Type B pancreatic cell (in vitro differentiated cells): ENCODE measurements around the gene AP1S2. TPM values are rescaled to one million over a fixed set of nuclear protein-coding genes. Genes with fewer than 3 reads are reported as not detected.

Source experiments
- DNase-seq: peaks from one replicate; pipeline ENCODE4 v3.0.0; 2021; ENCODE audit warnings: mixed read lengths; ENCODE audit not compliant: unreplicated experiment; ENCODE audit errors: extremely low spot score
- H3K27ac Mint-ChIP-seq: 2 replicates; pipeline ENCODE4 v1.8.0; 2021; ENCODE audit warnings: mild to moderate bottlenecking, mixed read lengths
- H3K27me3 Mint-ChIP-seq: 2 replicates; pipeline ENCODE4 v1.8.0; 2021; ENCODE audit warnings: mixed read lengths
- H3K36me3 Mint-ChIP-seq: 2 replicates; pipeline ENCODE4 v1.8.0; 2021; ENCODE audit warnings: mixed read lengths
- H3K4me1 Mint-ChIP-seq: one replicate; pipeline ENCODE4 v1.8.0; 2021; ENCODE audit warnings: mixed read lengths; ENCODE audit not compliant: unreplicated experiment
- H3K4me3 Mint-ChIP-seq: 2 replicates; pipeline ENCODE4 v1.8.0; 2021; ENCODE audit warnings: mild to moderate bottlenecking, mixed read lengths
- H3K9me3 Mint-ChIP-seq: 2 replicates; pipeline ENCODE4 v1.8.0; 2021; ENCODE audit warnings: mixed read lengths
- total RNA-seq: library from RNA; stranded (reverse); gene quantifications from 2 replicates; pipeline ENCODE4 v1.2.1, GENCODE V29; 2021; ENCODE audit warnings: low replicate concordance
- TF ChIP-seq, protein P1 (sequence below): fragments of 200-600 bp; sonication (generic); conservative IDR thresholded peaks from 2 replicates; pipeline ENCODE4 v1.5.0; 2021; ENCODE audit warnings: antibody characterized with exemption, mild to moderate bottlenecking

The AP1S2 gene
- total RNA-seq, 1 donor from 2014 or later, result 87.8 TPM

DNA sequence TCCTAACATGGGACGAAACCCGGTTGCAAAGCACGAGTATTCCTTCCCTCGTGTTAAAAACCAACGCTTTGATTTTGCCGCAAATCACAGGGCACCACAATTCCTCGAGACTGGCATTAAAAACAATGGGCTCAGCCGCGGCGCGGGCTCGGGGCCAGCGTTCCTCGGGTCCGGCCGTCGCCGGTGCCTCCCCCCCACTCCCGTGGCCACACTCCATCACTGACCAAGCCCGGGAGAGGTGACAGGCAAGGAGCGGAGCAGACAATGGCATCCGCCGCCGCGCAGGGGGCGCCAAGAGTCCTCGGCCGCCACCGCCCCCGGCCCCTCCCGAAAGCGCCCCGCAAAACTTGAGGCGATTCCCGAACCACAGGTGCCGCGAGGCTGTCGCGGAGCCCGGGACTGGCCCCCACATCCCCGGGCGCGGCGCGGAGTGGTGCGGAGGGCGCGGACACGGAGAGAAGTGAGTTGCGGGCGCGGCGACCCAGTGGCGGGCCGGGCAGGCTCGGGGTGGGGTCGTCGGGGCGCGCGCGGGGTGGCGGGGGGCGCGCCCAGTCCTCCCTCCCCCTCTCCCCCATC lies 445 bp downstream of the AP1S2 start:
- H3K36me3 Mint-ChIP-seq, result peaks cover 8% of the 10 kb centered on the region
- H3K27ac Mint-ChIP-seq, result peak overlapping the region; percentile 51
- DNase-seq, result peak; percentile 80
- H3K4me3 Mint-ChIP-seq, result peak overlapping the region; percentile 84
- peaks cover 8% of the 10 kb centered on the region for H3K27me3 Mint-ChIP-seq
- no peaks in the 10 kb centered on the region for H3K9me3 Mint-ChIP-seq
- TF ChIP-seq, protein P1, sequence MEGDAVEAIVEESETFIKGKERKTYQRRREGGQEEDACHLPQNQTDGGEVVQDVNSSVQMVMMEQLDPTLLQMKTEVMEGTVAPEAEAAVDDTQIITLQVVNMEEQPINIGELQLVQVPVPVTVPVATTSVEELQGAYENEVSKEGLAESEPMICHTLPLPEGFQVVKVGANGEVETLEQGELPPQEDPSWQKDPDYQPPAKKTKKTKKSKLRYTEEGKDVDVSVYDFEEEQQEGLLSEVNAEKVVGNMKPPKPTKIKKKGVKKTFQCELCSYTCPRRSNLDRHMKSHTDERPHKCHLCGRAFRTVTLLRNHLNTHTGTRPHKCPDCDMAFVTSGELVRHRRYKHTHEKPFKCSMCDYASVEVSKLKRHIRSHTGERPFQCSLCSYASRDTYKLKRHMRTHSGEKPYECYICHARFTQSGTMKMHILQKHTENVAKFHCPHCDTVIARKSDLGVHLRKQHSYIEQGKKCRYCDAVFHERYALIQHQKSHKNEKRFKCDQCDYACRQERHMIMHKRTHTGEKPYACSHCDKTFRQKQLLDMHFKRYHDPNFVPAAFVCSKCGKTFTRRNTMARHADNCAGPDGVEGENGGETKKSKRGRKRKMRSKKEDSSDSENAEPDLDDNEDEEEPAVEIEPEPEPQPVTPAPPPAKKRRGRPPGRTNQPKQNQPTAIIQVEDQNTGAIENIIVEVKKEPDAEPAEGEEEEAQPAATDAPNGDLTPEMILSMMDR, result peak; percentile 51
- H3K4me1 Mint-ChIP-seq, result peaks cover 29% of the 10 kb centered on the region

DNA sequence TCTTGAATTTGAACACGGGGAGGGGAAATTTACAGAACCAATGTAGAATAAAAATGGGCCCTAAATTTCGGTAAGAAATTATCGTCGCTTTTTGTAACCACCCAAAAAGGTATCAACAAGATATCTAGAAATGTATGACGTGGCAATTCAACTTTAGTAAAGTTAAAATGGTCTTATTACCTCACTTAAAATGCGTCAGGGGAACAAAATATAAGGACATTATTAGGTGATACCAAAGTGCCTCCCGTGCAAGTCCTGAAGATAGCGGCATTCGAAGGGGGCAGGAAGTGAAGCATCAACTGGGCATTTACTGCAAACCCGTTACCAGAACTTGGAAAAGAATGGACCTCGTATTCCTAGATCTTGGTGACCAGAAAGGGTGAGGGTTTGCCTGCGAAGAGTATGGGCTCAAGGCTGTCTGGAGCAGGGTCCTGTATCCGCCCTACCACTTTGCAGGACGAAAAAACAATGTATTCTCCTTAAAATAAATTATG lies 980 bp downstream of the AP1S2 start:
- Mint-ChIP-seq H3K27ac (peak overlapping the region; percentile 51), H3K4me1 (peaks cover 29% of the 10 kb centered on the region), H3K4me3 (peak overlapping the region; percentile 84), H3K9me3 (no peaks in the 10 kb centered on the region), H3K27me3 (peaks cover 7% of the 10 kb centered on the region), H3K36me3 (peaks cover 8% of the 10 kb centered on the region)
- DNase-seq, result no peak
- TF ChIP-seq, protein P1, result no peak

DNA sequence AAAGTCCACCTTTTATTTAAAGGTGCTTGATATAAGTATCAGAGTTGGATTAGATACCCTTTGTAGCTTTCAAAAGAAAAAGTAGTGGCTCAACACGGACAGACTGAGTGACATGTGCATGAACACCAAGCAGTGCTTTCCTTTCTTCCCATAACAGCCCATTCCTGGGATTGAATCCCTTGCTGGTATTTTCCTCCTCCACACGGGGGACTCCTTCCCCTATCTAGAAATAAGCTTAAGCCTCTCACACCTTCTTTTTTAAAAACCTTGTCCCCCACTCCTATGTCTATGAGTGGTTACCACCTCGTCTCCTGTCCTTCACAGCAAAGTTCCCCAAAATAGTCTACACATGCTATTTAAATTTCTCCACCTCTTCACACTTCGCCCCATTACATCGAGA lies 5.1 kb downstream of the AP1S2 start:
- H3K4me3 Mint-ChIP-seq, result no peak overlapping the region
- no peaks in the 10 kb centered on the region for H3K27me3 Mint-ChIP-seq
- peaks cover 19% of the 10 kb centered on the region for H3K36me3 Mint-ChIP-seq
- H3K27ac Mint-ChIP-seq, result peak overlapping the region; percentile 2
- no peak for DNase-seq
- H3K4me1 Mint-ChIP-seq, result peaks cover 17% of the 10 kb centered on the region
- TF ChIP-seq, protein P1, result peak; percentile 63
- H3K9me3 Mint-ChIP-seq, result no peaks in the 10 kb centered on the region

DNA sequence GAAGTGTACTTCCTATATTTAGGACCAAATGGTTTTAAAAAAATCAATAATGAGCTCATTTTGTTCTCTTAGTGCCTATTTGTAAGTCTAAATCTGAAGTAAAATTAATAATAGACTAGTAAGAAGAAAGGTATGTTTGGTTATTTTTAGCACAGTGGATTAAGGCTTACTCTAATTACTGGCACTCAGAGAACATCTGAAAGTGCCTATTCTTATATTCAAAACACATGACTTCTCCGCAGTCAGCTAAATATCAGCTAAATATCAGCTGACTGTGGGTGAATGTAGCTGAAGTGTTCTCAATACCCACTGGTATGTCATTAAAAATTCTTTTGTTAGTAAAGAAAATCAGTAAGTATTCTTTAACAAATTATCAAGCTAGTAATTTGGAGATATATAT lies 6.0 kb downstream of the AP1S2 start:
- peaks cover 17% of the 10 kb centered on the region for H3K4me1 Mint-ChIP-seq
- TF ChIP-seq, protein P1, result no peak
- no peak overlapping the region for H3K27ac Mint-ChIP-seq
- H3K4me3 Mint-ChIP-seq, result no peak overlapping the region
- H3K9me3 Mint-ChIP-seq, result no peaks in the 10 kb centered on the region
- H3K36me3 Mint-ChIP-seq, result peaks cover 28% of the 10 kb centered on the region
- DNase-seq, result no peak
- H3K27me3 Mint-ChIP-seq, result no peaks in the 10 kb centered on the region

DNA sequence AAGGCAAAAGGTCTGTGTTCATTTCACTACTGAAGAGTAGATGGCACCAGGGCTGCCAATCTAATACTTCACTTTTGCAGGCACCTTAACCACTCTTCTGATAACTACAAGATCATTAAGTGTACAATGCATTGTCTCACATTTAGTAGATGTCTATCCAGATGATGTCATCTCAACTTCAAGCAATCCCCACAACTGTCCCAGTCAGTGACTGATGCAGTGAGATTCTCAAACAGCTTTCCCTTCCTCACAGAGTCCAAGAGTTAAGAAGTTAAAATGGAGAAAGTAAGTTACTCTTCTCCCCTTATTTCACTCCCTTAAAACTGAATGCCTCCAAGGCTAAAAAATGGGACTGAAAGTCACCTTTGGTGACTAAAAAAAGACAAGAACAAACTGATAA lies 10.7 kb downstream of the AP1S2 start:
- H3K27me3 Mint-ChIP-seq, result no peaks in the 10 kb centered on the region
- H3K4me1 Mint-ChIP-seq, result no peaks in the 10 kb centered on the region
- no peak overlapping the region for H3K4me3 Mint-ChIP-seq
- no peak for DNase-seq
- H3K27ac Mint-ChIP-seq, result no peak overlapping the region
- TF ChIP-seq, protein P1, result no peak
- H3K36me3 Mint-ChIP-seq, result peaks cover 20% of the 10 kb centered on the region
- H3K9me3 Mint-ChIP-seq, result no peaks in the 10 kb centered on the region
